GM21723 (cell line): Measurements from ENCODE around the gene PDE5A.
"Not testable (repeated sequence)": the region's sequence is repeated elsewhere in the genome, so short reads cannot be mapped to it uniquely, and the experiment has no call there.

ENCODE experiments used
- ATAC-seq: cut with Tn5 transposase; IDR thresholded peaks from one replicate; pipeline ENCODE4 v1.9.1; 2021; ENCODE audit warnings: mild to moderate bottlenecking, moderate library complexity; ENCODE audit not compliant: unreplicated experiment

The PDE5A gene

DNA sequence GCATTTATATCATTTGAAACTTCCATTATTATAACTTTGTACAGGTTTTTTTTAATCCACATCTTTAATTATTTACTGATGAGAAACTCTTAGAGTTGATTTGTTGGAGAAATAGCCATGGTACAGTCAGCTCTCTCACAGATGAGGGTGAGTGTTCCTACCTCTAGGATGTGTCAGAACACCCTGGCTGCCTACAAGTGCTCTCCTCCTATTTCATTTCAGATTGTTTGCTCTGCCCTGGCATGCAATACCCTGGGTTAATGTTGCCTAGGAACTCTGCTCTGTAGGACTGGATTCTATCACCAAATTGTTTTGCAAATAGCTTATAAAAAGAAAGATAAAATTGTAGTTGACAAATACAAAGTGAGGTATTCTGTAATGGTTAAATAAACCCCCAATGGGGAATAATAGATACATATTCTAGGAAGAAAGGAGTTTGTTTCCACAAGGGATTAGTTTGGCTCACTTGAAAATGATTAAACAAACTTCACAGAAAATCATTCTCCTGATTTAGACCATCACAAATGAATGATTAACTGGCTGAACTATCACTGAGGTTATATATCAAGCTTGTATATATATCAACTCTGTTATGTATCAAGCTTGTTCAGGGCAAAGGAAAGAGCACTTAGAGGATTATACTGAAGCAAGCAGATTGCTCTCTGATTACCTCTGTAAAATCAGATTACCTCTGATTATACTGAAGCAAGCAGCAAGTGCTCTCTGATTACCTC is 150.0 kb downstream of the PDE5A start:
- ATAC-seq: no peak

DNA sequence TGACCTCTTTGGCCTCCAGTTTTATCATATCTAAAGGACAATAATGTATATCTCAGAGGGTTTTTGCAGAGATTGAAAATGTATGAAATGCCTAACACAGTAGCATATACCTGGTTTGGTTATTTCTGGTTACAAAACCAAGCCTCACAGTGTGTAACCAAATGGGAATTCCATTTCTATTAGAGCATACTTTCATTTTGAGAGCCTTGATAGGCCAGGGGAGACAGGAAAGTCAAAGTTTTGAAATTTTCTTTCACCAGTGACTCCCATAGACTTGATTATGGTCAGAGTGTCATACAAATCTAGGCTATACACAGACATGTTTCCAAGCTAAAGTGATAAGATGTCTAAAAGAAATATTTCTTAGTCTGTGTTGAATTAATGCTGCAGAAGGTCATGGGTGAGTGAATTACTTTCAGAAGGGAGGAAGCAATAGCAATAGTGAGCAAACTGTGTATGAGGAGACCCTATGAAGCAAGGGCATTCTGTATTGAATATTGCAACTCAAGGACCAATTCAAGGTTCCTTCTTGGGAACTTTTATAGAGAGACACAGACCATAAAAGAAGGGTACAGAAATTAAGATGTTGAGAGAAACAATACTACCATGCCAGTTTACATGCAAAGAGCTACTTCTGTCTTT is 151.1 kb downstream of the PDE5A start:
- ATAC-seq: no peak

DNA sequence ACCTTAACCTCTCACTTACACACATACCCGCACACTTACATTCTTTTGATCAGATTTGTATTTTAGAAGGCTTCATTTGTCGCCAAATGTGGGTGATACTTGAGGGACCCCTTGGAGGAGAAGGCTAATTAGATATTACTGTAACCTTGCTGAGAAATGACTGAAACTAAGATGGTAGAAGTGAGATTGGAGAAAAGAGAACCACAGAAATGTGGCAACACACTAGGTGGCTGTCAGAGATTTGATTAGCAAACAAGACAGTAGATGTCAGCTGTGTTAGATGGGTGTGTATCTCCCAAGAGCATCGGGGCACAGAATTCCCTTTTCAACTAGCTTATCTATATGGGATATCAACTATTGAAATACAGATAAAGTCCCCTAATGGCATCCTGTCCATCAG is 157.3 kb downstream of the PDE5A start:
- ATAC-seq: peak; percentile 57

GRCh38 chr4:119470737-119471063 is 157.9 kb downstream of the PDE5A start:
- peak; percentile 57 for ATAC-seq

DNA sequence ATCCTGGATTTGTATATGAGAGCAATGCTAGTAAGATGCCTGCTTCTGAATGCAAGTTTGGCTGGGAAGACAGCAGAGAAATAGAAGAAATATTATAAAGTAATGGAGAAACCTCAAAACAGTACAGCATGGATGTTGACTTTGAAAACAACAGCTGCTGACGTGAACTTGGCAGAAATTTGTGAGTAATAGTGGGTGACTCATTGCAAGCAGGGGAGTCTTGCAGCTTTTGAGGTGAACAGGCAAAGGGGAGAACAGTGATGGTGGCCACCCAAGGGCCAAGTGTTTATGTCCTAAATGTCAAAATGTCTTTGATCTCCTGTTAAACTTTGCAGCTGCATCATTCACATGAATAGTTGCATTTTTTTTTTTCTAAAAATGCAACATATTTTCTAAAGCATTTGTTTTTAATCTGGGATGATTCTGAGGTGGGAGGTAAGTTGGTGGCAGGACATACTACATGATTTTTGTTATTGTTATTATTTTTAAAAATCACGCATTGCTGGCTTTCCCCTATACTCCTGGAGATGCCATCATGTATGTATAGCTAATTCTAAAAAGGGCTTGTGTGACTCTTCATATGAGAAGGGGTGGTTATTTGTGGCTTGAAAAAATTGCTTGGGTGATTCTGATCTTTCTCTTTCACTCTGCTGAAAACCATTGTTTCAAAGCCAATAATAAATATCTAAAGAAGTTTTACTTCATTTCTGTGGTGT is 158.4 kb downstream of the PDE5A start:
- peak; percentile 71 for ATAC-seq

GRCh38 chr4:119469039-119469438 is 159.6 kb downstream of the PDE5A start:
- not testable (repeated sequence) for ATAC-seq

GRCh38 chr4:119462733-119463132 is 165.9 kb downstream of the PDE5A start:
- not testable (repeated sequence) for ATAC-seq

- not testable (repeated sequence) for ATAC-seq
Observed at GRCh38 chr4:119455734-119456133, 172.9 kb downstream of the PDE5A start.

GRCh38 chr4:119454491-119455270 is 173.9 kb downstream of the PDE5A start:
- ATAC-seq: peak; percentile 100

GRCh38 chr4:119454151-119454490 is 174.5 kb downstream of the PDE5A start:
- peak; percentile 17 for ATAC-seq

- not testable (repeated sequence) for ATAC-seq
Observed at GRCh38 chr4:119453286-119453685, 175.3 kb downstream of the PDE5A start.

DNA sequence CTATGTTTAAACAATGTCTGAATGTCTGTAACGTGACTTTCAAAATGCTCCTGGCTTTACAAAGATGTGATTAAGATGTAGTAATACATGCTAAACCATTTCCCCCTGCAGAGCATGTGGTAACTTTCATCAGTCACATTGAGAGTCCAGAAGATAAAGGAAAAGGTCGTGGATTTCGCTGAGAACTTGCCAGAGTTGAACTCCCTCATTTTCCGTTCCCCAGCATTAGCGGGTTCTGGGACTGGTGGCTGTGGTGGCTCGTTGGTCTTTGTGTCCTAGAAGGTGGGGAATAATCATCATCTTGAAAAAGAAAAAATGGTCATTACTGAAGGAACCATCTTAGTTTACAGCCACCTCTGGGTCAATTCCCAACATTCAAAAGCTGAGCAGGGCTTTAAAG is 178.8 kb downstream of the PDE5A start:
- not testable (repeated sequence) for ATAC-seq
